ENCODE data around the gene ABCB9. TPM values are rescaled to one million over a fixed set of nuclear protein-coding genes. Genes with fewer than 3 reads are reported as not detected.

ABCB9 gene
- total RNA-seq, 1 experiment from 2014 or later = 6.7 TPM

- H3K27me3 ChIP-seq (replicated peaks; ENCODE audit: control insufficient read depth, insufficient read depth, low read length) = no peaks in the 10 kb centered on the region
- H3K4me3 ChIP-seq (ENCODE audit: low read depth, low read length) = peak overlapping the region; percentile 74
- TF ChIP-seq, protein P1, sequence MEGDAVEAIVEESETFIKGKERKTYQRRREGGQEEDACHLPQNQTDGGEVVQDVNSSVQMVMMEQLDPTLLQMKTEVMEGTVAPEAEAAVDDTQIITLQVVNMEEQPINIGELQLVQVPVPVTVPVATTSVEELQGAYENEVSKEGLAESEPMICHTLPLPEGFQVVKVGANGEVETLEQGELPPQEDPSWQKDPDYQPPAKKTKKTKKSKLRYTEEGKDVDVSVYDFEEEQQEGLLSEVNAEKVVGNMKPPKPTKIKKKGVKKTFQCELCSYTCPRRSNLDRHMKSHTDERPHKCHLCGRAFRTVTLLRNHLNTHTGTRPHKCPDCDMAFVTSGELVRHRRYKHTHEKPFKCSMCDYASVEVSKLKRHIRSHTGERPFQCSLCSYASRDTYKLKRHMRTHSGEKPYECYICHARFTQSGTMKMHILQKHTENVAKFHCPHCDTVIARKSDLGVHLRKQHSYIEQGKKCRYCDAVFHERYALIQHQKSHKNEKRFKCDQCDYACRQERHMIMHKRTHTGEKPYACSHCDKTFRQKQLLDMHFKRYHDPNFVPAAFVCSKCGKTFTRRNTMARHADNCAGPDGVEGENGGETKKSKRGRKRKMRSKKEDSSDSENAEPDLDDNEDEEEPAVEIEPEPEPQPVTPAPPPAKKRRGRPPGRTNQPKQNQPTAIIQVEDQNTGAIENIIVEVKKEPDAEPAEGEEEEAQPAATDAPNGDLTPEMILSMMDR (IDR thresholded peaks at IDR 0.05; ENCODE audit: insufficient read depth in 1 of 2, low read depth in 1 of 2, low read length in 1 of 2, severe bottlenecking in 1 of 2, unreplicated experiment in 1 of 2) = no peak
- ChIA-PET POLR2A (interaction anchor here (0.6 to 1.9 kb wide), 5 partner anchors 24 to 636 kb away, joined by 3 to 9 read pairs (median 4); partner anchors contain the start of genes MPHOSPH9 and MTRFR), CTCF (interaction anchor here (1.3 to 1.5 kb wide), 2 partner anchors 8 to 180 kb away, joined by 4 read pairs; partner anchors contain the start of gene ABCB9)
- intact Hi-C loops (cut with micrococcal nuclease; ENCODE audit: unreplicated experiment) = loop anchor here (1.0 kb wide), 2 partner anchors 8 to 259 kb away; partner anchors contain the start of genes ABCB9, MPHOSPH9 and MTRFR
- peak; percentile 98 for DNase-seq
- no peaks in the 10 kb centered on the region for H3K36me3 ChIP-seq (ENCODE audit: control insufficient read depth, insufficient read depth, low read length)
- Mint-ChIP-seq H3K4me3 (ENCODE audit: unreplicated experiment) (peak overlapping the region; percentile 94), H3K27ac (ENCODE audit: unreplicated experiment) (peak overlapping the region; percentile 99), H3K9me3 (ENCODE audit: unreplicated experiment) (no peaks in the 10 kb centered on the region), H3K4me1 (ENCODE audit: low read depth, unreplicated experiment) (no peaks in the 10 kb centered on the region), H3K27me3 (ENCODE audit: insufficient read depth, unreplicated experiment) (no peaks in the 10 kb centered on the region), H3K36me3 (ENCODE audit: insufficient read depth, unreplicated experiment) (peaks cover 23% of the 10 kb centered on the region)
- BruUV-seq (replicated peaks) = TSS peak; percentile 65
- H3K9me3 ChIP-seq = no peaks in the 10 kb centered on the region
- peaks cover 5% of the 10 kb centered on the region; the same call in 1 of the 2 replicates for H3K4me1 ChIP-seq
Observed at GRCh38 chr12:122974274-122974891, 8.1 kb upstream of the ABCB9 start.

- Histone ChIP-seq H3K4me1 (peaks cover 5% of the 10 kb centered on the region; the same call in 1 of the 2 replicates), H3K9me3 (no peaks in the 10 kb centered on the region), H3K27me3 (replicated peaks; ENCODE audit: control insufficient read depth, insufficient read depth, low read length) (no peaks in the 10 kb centered on the region), H3K4me3 (ENCODE audit: low read depth, low read length) (no peak overlapping the region), H3K36me3 (ENCODE audit: control insufficient read depth, insufficient read depth, low read length) (no peaks in the 10 kb centered on the region)
- ChIA-PET POLR2A (no interaction called here), CTCF (interaction anchor here (0.7 kb wide), 1 partner anchor 11 kb away, joined by 4 read pairs; the partner anchor contains the start of gene ARL6IP4)
- TF ChIP-seq, protein P1 (IDR thresholded peaks at IDR 0.05; ENCODE audit: insufficient read depth in 1 of 2, low read depth in 1 of 2, low read length in 1 of 2, severe bottlenecking in 1 of 2, unreplicated experiment in 1 of 2) = no peak
- no peak overlapping the region for H3K27ac Mint-ChIP-seq (ENCODE audit: unreplicated experiment)
- DNase-seq = no peak
- no peak overlapping the region for H3K4me3 Mint-ChIP-seq (ENCODE audit: unreplicated experiment)
- intact Hi-C loops (cut with micrococcal nuclease; ENCODE audit: unreplicated experiment) = no loop called here
- BruUV-seq (replicated peaks) = no TSS peak
- peaks cover 14% of the 10 kb centered on the region for H3K36me3 Mint-ChIP-seq (ENCODE audit: insufficient read depth, unreplicated experiment)
- no peaks in the 10 kb centered on the region for H3K9me3 Mint-ChIP-seq (ENCODE audit: unreplicated experiment)
- no peaks in the 10 kb centered on the region for H3K27me3 Mint-ChIP-seq (ENCODE audit: insufficient read depth, unreplicated experiment)
- peaks cover 5% of the 10 kb centered on the region for H3K4me1 Mint-ChIP-seq (ENCODE audit: low read depth, unreplicated experiment)
Observed at GRCh38 chr12:122969676-122970075, 3.4 kb upstream of the ABCB9 start.

DNA sequence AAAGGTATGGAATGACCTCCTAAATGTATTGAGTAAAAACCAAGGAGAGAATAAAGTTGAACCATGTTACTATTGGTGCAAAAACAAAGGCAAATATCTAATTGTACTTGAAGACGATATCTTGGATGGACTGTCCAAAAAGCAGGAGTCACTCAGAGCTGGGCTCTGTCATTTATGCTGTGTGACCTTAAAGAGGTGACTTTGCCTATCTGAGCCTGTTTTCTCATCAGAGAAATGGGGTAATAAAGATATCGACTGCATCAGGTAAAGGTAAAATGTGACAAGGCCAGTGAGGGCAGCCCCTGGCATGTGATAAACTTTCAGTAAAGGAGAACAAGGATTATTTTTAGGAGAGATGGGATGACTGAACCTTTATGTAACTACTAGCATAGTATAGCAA is 1.8 kb upstream of the ABCB9 start:
- Mint-ChIP-seq H3K4me3 (ENCODE audit: unreplicated experiment) (no peak overlapping the region), H3K27ac (ENCODE audit: unreplicated experiment) (no peak overlapping the region), H3K9me3 (ENCODE audit: unreplicated experiment) (no peaks in the 10 kb centered on the region), H3K36me3 (ENCODE audit: insufficient read depth, unreplicated experiment) (peaks cover 5% of the 10 kb centered on the region), H3K4me1 (ENCODE audit: low read depth, unreplicated experiment) (peaks cover 5% of the 10 kb centered on the region), H3K27me3 (ENCODE audit: insufficient read depth, unreplicated experiment) (no peaks in the 10 kb centered on the region)
- no peak overlapping the region for H3K4me3 ChIP-seq (ENCODE audit: low read depth, low read length)
- H3K27me3 ChIP-seq (replicated peaks; ENCODE audit: control insufficient read depth, insufficient read depth, low read length) = no peaks in the 10 kb centered on the region
- H3K4me1 ChIP-seq = peaks cover 8% of the 10 kb centered on the region; the same call in 1 of the 2 replicates
- intact Hi-C loops (cut with micrococcal nuclease; ENCODE audit: unreplicated experiment) = no loop called here
- ChIA-PET CTCF (no interaction called here), POLR2A (no interaction called here)
- TF ChIP-seq, protein P1 (IDR thresholded peaks at IDR 0.05; ENCODE audit: insufficient read depth in 1 of 2, low read depth in 1 of 2, low read length in 1 of 2, severe bottlenecking in 1 of 2, unreplicated experiment in 1 of 2) = no peak
- no peaks in the 10 kb centered on the region for H3K36me3 ChIP-seq (ENCODE audit: control insufficient read depth, insufficient read depth, low read length)
- no peaks in the 10 kb centered on the region for H3K9me3 ChIP-seq
- no TSS peak for BruUV-seq (replicated peaks)
- no peak for DNase-seq
